CD4-positive, alpha-beta T cell (primary cell): ENCODE data around the gene KDM8. TPM values are rescaled to one million over a fixed set of nuclear protein-coding genes. Genes with fewer than 3 reads are reported as not detected.

Experiments used
- ATAC-seq: fragments of 200-7000 bp; cut with Tn5 transposase; one replicate; pipeline ENCODE4 v1.10.0; 2022; ENCODE audit warnings: mild to moderate bottlenecking; ENCODE audit not compliant: poor library complexity
- CTCF ChIA-PET: fragments of 350-600 bp; sonication (Branson Sonifier 250); formaldehyde crosslinking; loops from one replicate; lab custom pipeline; 2021; ENCODE audit warnings: antibody characterized with exemption, inconsistent platforms; lab: Charles Lee
- POLR2A ChIA-PET: fragments of 350-600 bp; sonication (Branson Sonifier 250); formaldehyde crosslinking; loops from one replicate; lab custom pipeline; 2021; ENCODE audit warnings: antibody characterized with exemption, inconsistent platforms; lab: Charles Lee
- DNase-seq, 14 experiments: peaks; one replicate each; pipeline ENCODE4 v3.0.0-alpha.2; 2013 to 2020; ENCODE audit warnings: mixed read lengths in 2 of 14
- H3K27ac ChIP-seq, 2 donors: one replicate each; pipeline versions ENCODE4 v1.5.1 to v1.7.0; 2013; ENCODE audit warnings: low read length in 2 of 2, low read depth in 1 of 2, mild to moderate bottlenecking in 1 of 2
- H3K27me3 ChIP-seq, 2 experiments: 1 replicate in 1 of 2; 2 replicates in 1 of 2; pipeline versions ENCODE4 v1.6.1 to v1.7.0; 2013; ENCODE audit warnings: low read length in 2 of 2, control low read depth in 1 of 2, mild to moderate bottlenecking in 1 of 2, moderate library complexity in 1 of 2; ENCODE audit not compliant: insufficient read depth in 2 of 2, control insufficient read depth in 1 of 2
- H3K36me3 ChIP-seq: one replicate; pipeline ENCODE4 v1.6.1; 2013; ENCODE audit warnings: low read length, control low read depth; ENCODE audit not compliant: insufficient read depth
- H3K4me1 ChIP-seq: one replicate; pipeline ENCODE4 v1.6.1; 2013; ENCODE audit warnings: low read length, control low read depth; ENCODE audit not compliant: insufficient read depth
- H3K4me3 ChIP-seq: one replicate; pipeline ENCODE4 v1.5.1; 2013; ENCODE audit warnings: mild to moderate bottlenecking, low read length, moderate library complexity
- H3K9me3 ChIP-seq, 2 experiments: 1 replicate in 1 of 2; 2 replicates in 1 of 2; pipeline versions ENCODE4 v1.6.1 to v1.7.0; 2013; ENCODE audit warnings: low read length in 2 of 2, mild to moderate bottlenecking in 2 of 2, control low read depth in 1 of 2, moderate library complexity in 1 of 2; ENCODE audit not compliant: control insufficient read depth in 1 of 2, insufficient read depth in 1 of 2
- H3K27ac Mint-ChIP-seq: one replicate; pipeline ENCODE4 v1.8.0; 2020; ENCODE audit warnings: mixed read lengths
- H3K27me3 Mint-ChIP-seq: one replicate; pipeline ENCODE4 v1.8.0; 2021; ENCODE audit warnings: mixed read lengths
- H3K36me3 Mint-ChIP-seq: one replicate; pipeline ENCODE4 v1.8.0; 2021; ENCODE audit warnings: low read depth, mixed read lengths
- H3K4me1 Mint-ChIP-seq: one replicate; pipeline ENCODE4 v1.8.0; 2021; ENCODE audit warnings: low read depth, mixed read lengths
- H3K4me3 Mint-ChIP-seq: one replicate; pipeline ENCODE4 v1.8.0; 2020; ENCODE audit warnings: mild to moderate bottlenecking, mixed read lengths
- H3K9me3 Mint-ChIP-seq: one replicate; pipeline ENCODE4 v1.8.0; 2020; ENCODE audit warnings: mixed read lengths
- intact Hi-C, 2 experiments: fragments of 100-400 bp; cut with DNase I in 1 of 2; cut with micrococcal nuclease in 1 of 2; formaldehyde crosslinking; loops; one replicate each; pipeline versions ENCODE4 v1.15.1 to v1.9.0; 2023 to 2025; cut with DNase I, micrococcal nuclease
- total RNA-seq, 174 experiments: library from RNA in 2 of 174; stranded (reverse) in 2 of 174; gene quantifications; one replicate each; pipeline ENCODE4 v1.2.3 and lab custom pipeline; 2021 to 2026
- TF ChIP-seq, protein P1 (sequence below): fragments of 200-600 bp; IDR thresholded peaks from one replicate; pipeline ENCODE4 v1.8.0; 2022; ENCODE audit warnings: antibody characterized with exemption, mild to moderate bottlenecking

The KDM8 gene
- total RNA-seq, 2 experiments from 2014 or later = 15.1 to 17.3 TPM

GRCh38 chr16:27239026-27239425 lies 35.7 kb downstream of the KDM8 start:
- peaks cover 4% of the 10 kb centered on the region for H3K36me3 ChIP-seq
- H3K9me3 Mint-ChIP-seq = no peaks in the 10 kb centered on the region
- H3K4me1 ChIP-seq = peaks cover 80% of the 10 kb centered on the region
- POLR2A ChIA-PET = interaction anchor here (1.2 to 11.7 kb wide), 3 partner anchors 10 to 128 kb away, joined by 3 to 145 read pairs (median 5); no protein-coding TSS in a partner anchor
- H3K9me3 ChIP-seq = no peaks in the 10 kb centered on the region
- H3K36me3 Mint-ChIP-seq = peaks cover 6% of the 10 kb centered on the region
- peak overlapping the region; percentile 95 for H3K27ac Mint-ChIP-seq
- DNase-seq (peak in 1 of 14 experiments; percentile 2), ATAC-seq (no peak)
- no peaks in the 10 kb centered on the region for H3K27me3 ChIP-seq
- no peak overlapping the region for H3K4me3 ChIP-seq
- H3K27me3 Mint-ChIP-seq = no peaks in the 10 kb centered on the region
- intact Hi-C loops = loop anchor here in 1 of 2 experiments (5.0 kb wide), 1 partner anchor 208 kb away; no protein-coding TSS in a partner anchor
- peaks cover 84% of the 10 kb centered on the region for H3K4me1 Mint-ChIP-seq
- H3K4me3 Mint-ChIP-seq = no peak overlapping the region
- CTCF ChIA-PET = interaction anchor here (1.2 to 4.5 kb wide), 2 partner anchors 10 to 129 kb away, joined by 3 to 28 read pairs; no protein-coding TSS in a partner anchor
- H3K27ac ChIP-seq = peak overlapping the region in 1 of 2 donors; percentile 42
- TF ChIP-seq, protein P1, sequence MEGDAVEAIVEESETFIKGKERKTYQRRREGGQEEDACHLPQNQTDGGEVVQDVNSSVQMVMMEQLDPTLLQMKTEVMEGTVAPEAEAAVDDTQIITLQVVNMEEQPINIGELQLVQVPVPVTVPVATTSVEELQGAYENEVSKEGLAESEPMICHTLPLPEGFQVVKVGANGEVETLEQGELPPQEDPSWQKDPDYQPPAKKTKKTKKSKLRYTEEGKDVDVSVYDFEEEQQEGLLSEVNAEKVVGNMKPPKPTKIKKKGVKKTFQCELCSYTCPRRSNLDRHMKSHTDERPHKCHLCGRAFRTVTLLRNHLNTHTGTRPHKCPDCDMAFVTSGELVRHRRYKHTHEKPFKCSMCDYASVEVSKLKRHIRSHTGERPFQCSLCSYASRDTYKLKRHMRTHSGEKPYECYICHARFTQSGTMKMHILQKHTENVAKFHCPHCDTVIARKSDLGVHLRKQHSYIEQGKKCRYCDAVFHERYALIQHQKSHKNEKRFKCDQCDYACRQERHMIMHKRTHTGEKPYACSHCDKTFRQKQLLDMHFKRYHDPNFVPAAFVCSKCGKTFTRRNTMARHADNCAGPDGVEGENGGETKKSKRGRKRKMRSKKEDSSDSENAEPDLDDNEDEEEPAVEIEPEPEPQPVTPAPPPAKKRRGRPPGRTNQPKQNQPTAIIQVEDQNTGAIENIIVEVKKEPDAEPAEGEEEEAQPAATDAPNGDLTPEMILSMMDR = no peak

GRCh38 chr16:27239906-27240655 lies 36.8 kb downstream of the KDM8 start:
- peaks cover 6% of the 10 kb centered on the region for H3K36me3 Mint-ChIP-seq
- Histone ChIP-seq H3K27me3 (no peaks in the 10 kb centered on the region), H3K4me3 (no peak overlapping the region), H3K4me1 (peaks cover 77% of the 10 kb centered on the region), H3K9me3 (no peaks in the 10 kb centered on the region), H3K27ac (peak overlapping the region in 1 of 2 donors; percentile 34), H3K36me3 (peaks cover 9% of the 10 kb centered on the region)
- H3K9me3 Mint-ChIP-seq = no peaks in the 10 kb centered on the region
- POLR2A ChIA-PET = interaction anchor here (1.0 to 11.7 kb wide), 6 partner anchors 9 to 127 kb away, joined by 3 to 145 read pairs (median 4); partner anchors contain the start of gene KDM8
- TF ChIP-seq, protein P1 = no peak
- no peaks in the 10 kb centered on the region for H3K27me3 Mint-ChIP-seq
- CTCF ChIA-PET = interaction anchor here (1.1 to 1.4 kb wide), 3 partner anchors 9 to 135 kb away, joined by 3 to 5 read pairs (median 3); no protein-coding TSS in a partner anchor
- ATAC-seq (no peak), DNase-seq (peak in 1 of 14 experiments; percentile 4)
- H3K27ac Mint-ChIP-seq = peak overlapping the region; percentile 95
- no peak overlapping the region for H3K4me3 Mint-ChIP-seq
- peaks cover 83% of the 10 kb centered on the region for H3K4me1 Mint-ChIP-seq
- intact Hi-C loops = loop anchor here in 1 of 2 experiments (5.0 kb wide), 1 partner anchor 207 kb away; no protein-coding TSS in a partner anchor

DNA sequence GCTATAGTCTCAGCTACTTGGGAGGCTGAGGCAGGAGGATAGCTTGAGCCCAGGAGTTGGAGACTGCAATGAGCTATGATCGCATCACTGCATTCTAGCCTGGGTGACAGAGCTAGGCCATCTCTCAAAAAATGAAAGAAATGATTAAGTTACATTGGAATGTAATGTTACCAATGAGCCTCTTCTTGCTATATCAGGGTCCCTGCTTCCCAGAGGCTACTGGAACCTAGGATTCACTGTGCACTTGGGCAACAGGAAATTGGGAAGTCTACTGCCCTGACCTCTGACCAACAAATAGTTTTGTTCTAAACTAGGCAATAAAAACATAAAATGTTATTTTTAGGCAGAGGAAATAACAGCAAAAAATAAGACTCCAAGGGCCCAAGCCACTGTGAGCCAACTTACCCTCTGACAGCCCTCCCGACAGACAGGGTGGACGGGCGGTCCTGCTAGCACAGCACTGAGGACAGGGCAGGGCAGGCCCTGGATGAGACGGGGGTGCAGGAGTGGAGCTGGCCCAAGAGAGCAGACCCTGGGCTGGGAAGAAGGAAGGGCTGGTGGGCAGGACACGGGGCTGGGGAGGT lies 37.7 kb downstream of the KDM8 start:
- H3K36me3 Mint-ChIP-seq = peaks cover 14% of the 10 kb centered on the region
- H3K4me3 ChIP-seq = no peak overlapping the region
- H3K27me3 ChIP-seq = no peaks in the 10 kb centered on the region
- H3K27me3 Mint-ChIP-seq = no peaks in the 10 kb centered on the region
- H3K27ac ChIP-seq = peak overlapping the region in 1 of 2 donors; percentile 34
- TF ChIP-seq, protein P1 = no peak
- DNase-seq = peak in 1 of 14 experiments; percentile 2
- CTCF ChIA-PET = interaction anchor here (1.1 to 1.4 kb wide), 3 partner anchors 10 to 134 kb away, joined by 3 to 5 read pairs (median 3); no protein-coding TSS in a partner anchor
- peaks cover 14% of the 10 kb centered on the region for H3K36me3 ChIP-seq
- ATAC-seq = no peak
- H3K4me1 ChIP-seq = peaks cover 75% of the 10 kb centered on the region
- peaks cover 83% of the 10 kb centered on the region for H3K4me1 Mint-ChIP-seq
- peak overlapping the region; percentile 95 for H3K27ac Mint-ChIP-seq
- POLR2A ChIA-PET = interaction anchor here (1.0 to 1.8 kb wide), 6 partner anchors 8 to 79 kb away, joined by 3 to 9 read pairs (median 3); partner anchors contain the start of gene KDM8
- H3K9me3 ChIP-seq = no peaks in the 10 kb centered on the region
- H3K4me3 Mint-ChIP-seq = no peak overlapping the region
- no peaks in the 10 kb centered on the region for H3K9me3 Mint-ChIP-seq
- intact Hi-C loops = no loop called here
